ENCODE results near the gene BNC2. TPM values are rescaled to one million over a fixed set of nuclear protein-coding genes. Genes with fewer than 3 reads are reported as not detected.

BNC2 gene
- total RNA-seq, 1 experiment from 2014 or later: 11.7 TPM

DNA sequence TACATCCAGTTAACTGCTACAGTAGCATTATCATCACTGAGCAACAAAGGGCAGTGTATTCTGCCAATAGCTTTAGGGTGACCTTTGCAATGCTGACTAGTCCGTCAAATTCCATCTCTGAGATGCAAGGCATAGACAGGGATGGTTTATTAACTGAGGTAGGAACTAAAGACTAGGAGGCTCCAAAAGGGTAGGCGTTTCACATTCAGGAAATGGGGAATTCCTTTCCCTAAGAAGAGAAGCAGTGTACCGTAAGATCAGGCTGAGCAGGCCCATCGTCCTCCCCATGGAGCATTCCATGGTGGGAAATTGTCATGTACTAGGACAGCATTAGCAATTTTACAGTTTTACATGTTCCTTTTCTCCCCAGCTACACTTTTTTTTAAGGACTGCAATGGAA, 157.7 kb downstream of the BNC2 start:
- Histone ChIP-seq H3K9ac (ENCODE audit: low read length) (no peak overlapping the region), H3K36me3 (ENCODE audit: low read depth, low read length) (no peaks in the 10 kb centered on the region), H3K27ac (ENCODE audit: low read length) (no peak overlapping the region), H2AFZ (ENCODE audit: low read length) (no peak overlapping the region), H3F3A (ENCODE audit: low read length, unreplicated experiment) (no peaks in the 10 kb centered on the region), H3K4me1 (ENCODE audit: insufficient read depth, low read length) (peaks cover 8% of the 10 kb centered on the region), H3K4me2 (ENCODE audit: low read length) (no peak overlapping the region), H3K79me2 (ENCODE audit: low read length) (no peaks in the 10 kb centered on the region), H3K27me3 (ENCODE audit: low read length) (no peaks in the 10 kb centered on the region), H3K9me2 (replicated peaks; ENCODE audit: low read length) (no peaks in the 10 kb centered on the region), H4K20me1 (ENCODE audit: low read length) (no peaks in the 10 kb centered on the region), H3K4me3 (ENCODE audit: low read length) (no peak overlapping the region), H3K9me3 (ENCODE audit: low read length) (no peaks in the 10 kb centered on the region)
- DNase-seq: no peak
- BruUV-seq (replicated peaks): no TSS peak
- ChIA-PET POLR2A (ENCODE audit: unreplicated experiment) (no interaction called here), CTCF (no interaction called here)
- no peak for TF ChIP-seq EZH2 (IDR thresholded peaks at IDR 0.05; ENCODE audit: low read length, unreplicated experiment)
- no peak for TF ChIP-seq CTCF (conservative IDR thresholded peaks at IDR 0.05; ENCODE audit: low read depth, low read length)
- intact Hi-C loops (cut with micrococcal nuclease): no loop called here
- no peak for ATAC-seq

GRCh38 chr9:16710888-16711287, 159.6 kb downstream of the BNC2 start:
- Histone ChIP-seq H3K9me3 (ENCODE audit: low read length) (no peaks in the 10 kb centered on the region), H3K4me3 (ENCODE audit: low read length) (no peak overlapping the region), H3K4me1 (ENCODE audit: insufficient read depth, low read length) (peaks cover 17% of the 10 kb centered on the region), H3K4me2 (ENCODE audit: low read length) (no peak overlapping the region), H4K20me1 (ENCODE audit: low read length) (no peaks in the 10 kb centered on the region), H3K9me2 (replicated peaks; ENCODE audit: low read length) (no peaks in the 10 kb centered on the region), H2AFZ (ENCODE audit: low read length) (no peak overlapping the region), H3K9ac (ENCODE audit: low read length) (no peak overlapping the region), H3K27me3 (ENCODE audit: low read length) (no peaks in the 10 kb centered on the region), H3K36me3 (ENCODE audit: low read depth, low read length) (no peaks in the 10 kb centered on the region), H3K27ac (ENCODE audit: low read length) (no peak overlapping the region), H3F3A (ENCODE audit: low read length, unreplicated experiment) (no peaks in the 10 kb centered on the region), H3K79me2 (ENCODE audit: low read length) (no peaks in the 10 kb centered on the region)
- ChIA-PET CTCF (no interaction called here), POLR2A (ENCODE audit: unreplicated experiment) (no interaction called here)
- intact Hi-C loops (cut with micrococcal nuclease): no loop called here
- no peak for DNase-seq
- TF ChIP-seq CTCF (conservative IDR thresholded peaks at IDR 0.05; ENCODE audit: low read depth, low read length) (no peak), EZH2 (IDR thresholded peaks at IDR 0.05; ENCODE audit: low read length, unreplicated experiment) (no peak), EZH2phosphoT487 (IDR thresholded peaks at IDR 0.05; ENCODE audit: borderline replicate concordance, low read length) (no peak)
- ATAC-seq: no peak
- BruUV-seq (replicated peaks): no TSS peak

- H3F3A ChIP-seq (ENCODE audit: low read length, unreplicated experiment): peaks cover 4% of the 10 kb centered on the region
- H3K79me2 ChIP-seq (ENCODE audit: low read length): no peaks in the 10 kb centered on the region
- no peak overlapping the region for H2AFZ ChIP-seq (ENCODE audit: low read length)
- no peak for DNase-seq
- ChIA-PET POLR2A (ENCODE audit: unreplicated experiment) (no interaction called here), CTCF (no interaction called here)
- H4K20me1 ChIP-seq (ENCODE audit: low read length): no peaks in the 10 kb centered on the region
- no TSS peak for BruUV-seq (replicated peaks)
- H3K9me2 ChIP-seq (replicated peaks; ENCODE audit: low read length): no peaks in the 10 kb centered on the region
- H3K4me1 ChIP-seq (ENCODE audit: insufficient read depth, low read length): peaks cover 24% of the 10 kb centered on the region
- H3K27me3 ChIP-seq (ENCODE audit: low read length): no peaks in the 10 kb centered on the region
- ATAC-seq: no peak
- no peak overlapping the region for H3K27ac ChIP-seq (ENCODE audit: low read length)
- H3K4me2 ChIP-seq (ENCODE audit: low read length): no peak overlapping the region
- H3K4me3 ChIP-seq (ENCODE audit: low read length): no peak overlapping the region
- H3K36me3 ChIP-seq (ENCODE audit: low read depth, low read length): no peaks in the 10 kb centered on the region
- intact Hi-C loops (cut with micrococcal nuclease): no loop called here
- no peak overlapping the region for H3K9ac ChIP-seq (ENCODE audit: low read length)
- TF ChIP-seq EZH2phosphoT487 (IDR thresholded peaks at IDR 0.05; ENCODE audit: borderline replicate concordance, low read length): no peak
- no peak for TF ChIP-seq CTCF (conservative IDR thresholded peaks at IDR 0.05; ENCODE audit: low read depth, low read length)
- no peak for TF ChIP-seq EZH2 (IDR thresholded peaks at IDR 0.05; ENCODE audit: low read length, unreplicated experiment)
- H3K9me3 ChIP-seq (ENCODE audit: low read length): no peaks in the 10 kb centered on the region
Observed at GRCh38 chr9:16709924-16710323, 160.5 kb downstream of the BNC2 start.
